NOMO-1 (cell line): ENCODE measurements around the gene TBC1D24.
"Not testable (repeated sequence)": the region's sequence is repeated elsewhere in the genome, so short reads cannot be mapped to it uniquely, and the experiment has no call there.

ENCODE experiments used
- DNase-seq, 2 experiments: peaks; one replicate each; lab custom pipeline; 2025; ENCODE audit not compliant: unreplicated experiment in 2 of 2; lab: John Stamatoyannopoulos, UW

The TBC1D24 gene

DNA sequence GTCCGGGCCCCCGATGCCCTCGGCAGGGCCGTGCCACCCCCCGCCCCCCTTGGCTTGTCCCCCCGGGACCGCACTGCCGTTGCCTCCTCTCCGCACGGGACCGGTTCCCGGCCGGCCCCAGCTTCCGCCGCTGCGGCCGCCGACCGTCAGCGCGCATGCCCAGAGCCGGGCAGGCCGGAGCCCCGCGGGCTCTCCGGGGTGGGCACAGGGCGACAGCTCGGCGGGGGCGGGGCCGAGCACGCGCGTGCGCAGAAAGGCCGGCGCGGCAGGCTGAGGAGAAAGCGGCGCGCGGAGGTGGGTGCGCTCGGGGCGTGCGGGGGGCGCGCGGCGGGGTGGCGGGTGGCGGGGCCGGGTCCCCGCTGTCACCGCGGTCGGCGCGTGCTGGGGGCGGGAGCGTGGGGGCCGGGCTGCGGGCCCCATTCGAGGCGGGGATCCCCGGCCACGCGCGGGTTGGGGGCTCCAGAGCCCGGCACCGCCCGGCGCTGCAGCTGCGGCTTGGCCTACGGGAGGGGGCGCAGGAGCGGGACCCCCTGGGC lies at the start of gene TBC1D24:
Gene TBC1D24, plus strand, starts transcription at position 251 of the 536 bp plus-strand sequence. CDS start 21,022 bp downstream, outside the sequence.
- DNase-seq = peak; percentile 73 to 78

DNA sequence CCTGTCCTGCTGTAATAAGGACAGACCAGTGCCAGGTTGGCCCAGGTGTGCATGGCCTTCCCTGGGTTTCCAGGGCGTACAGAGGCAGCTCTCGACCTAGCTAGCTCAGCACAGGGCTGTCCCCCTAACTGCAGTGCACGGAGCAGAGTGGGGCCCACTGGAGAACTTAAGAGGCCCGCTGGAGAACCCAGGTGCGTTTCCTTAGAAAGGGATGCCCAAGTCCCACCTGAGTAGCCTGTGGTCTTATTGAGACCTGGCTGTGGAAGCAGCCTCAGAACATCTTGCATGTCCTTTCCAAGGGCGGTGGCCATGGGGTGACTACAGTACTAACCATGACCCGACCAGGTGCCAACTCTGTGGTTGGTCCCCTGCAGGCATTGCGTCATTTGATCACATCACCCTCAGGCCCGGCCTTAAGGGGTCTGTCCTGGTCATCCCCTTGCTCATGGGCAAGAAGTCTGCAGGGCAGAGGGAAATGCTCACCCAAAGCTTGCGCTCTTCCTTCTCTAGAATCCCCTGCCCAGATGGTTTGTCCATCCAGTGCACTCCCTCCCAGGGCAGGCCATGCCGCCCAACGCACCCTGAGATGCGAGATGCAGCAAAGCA lies 49.0 kb upstream of the TBC1D24 start:
- no peak for DNase-seq

DNA sequence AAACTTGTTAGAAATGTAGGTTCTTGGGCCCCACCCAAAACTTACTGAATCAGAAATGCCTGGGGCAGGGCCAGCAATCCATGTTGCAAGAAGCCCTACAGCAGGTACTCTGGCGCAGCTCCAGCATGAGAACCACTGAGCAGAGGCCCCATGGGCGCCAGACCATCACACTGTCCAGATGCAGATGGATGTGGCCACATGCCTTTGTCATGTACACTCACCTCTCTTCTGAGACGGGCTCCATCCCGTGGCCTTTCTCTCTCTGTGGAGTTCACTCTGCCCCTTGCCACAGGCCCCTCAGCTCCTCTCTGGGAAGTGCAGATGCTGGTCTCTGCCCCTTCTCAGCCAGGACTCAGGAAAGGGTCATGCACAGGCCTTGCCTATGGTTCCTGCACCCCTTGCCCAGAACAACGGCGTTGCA lies 48.0 kb upstream of the TBC1D24 start:
- no peak for DNase-seq

DNA sequence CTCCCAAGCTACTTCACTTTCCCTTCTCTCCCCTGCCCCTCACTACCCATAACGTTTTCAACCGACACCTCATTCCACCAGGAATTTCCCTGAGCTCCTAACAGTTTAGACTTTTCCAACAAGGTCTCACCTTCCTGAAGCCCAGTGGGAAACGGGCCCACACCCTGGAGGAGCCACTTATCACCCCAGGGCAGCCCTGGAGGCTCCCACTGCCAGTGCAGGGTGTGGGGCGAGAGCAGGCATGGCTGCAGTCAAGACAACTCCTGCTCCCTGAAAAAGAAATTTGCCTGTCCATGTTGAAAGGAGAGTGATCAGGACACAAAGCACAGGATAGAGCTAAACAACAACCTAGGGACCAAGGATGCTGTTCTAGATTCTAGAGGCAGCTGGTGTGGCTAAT lies 47.4 kb upstream of the TBC1D24 start:
- DNase-seq = no peak

DNA sequence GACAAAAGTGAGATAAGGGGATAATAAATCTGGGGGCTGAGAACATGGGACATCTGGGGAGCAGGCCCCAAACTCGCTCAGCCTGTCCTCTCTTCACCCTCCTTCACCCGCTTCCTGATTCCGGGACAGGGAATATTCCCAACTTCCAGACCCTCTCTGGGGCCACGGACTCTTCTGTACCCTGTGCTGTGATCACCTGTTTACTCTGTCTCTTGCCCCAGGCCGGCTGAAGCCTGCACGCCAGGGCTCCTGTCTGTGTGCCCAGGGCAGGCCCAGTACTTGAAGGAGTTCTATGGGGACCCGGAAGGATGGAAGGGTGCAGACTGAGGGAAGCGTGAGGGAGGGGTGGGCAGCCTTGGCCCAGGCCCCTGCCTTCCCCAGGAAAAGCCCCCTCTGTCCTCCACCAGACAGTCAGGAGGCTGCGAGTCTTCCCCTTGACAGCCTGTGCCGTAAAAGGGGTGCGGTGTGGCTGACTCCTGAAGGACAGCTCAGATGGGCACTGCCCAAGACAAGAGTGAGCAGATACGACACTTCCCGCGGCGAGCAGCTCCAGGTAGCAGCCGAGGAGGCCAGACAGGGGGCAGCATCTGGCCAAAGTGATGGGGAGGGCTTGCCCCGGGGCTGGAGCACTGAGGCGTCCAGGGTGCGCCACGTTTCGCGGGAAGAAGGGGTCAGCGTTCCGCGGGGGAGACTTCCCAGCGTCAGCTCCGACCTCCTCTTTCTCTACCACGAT lies 46.7 kb upstream of the TBC1D24 start:
- DNase-seq = peak; percentile 16 to 37

DNA sequence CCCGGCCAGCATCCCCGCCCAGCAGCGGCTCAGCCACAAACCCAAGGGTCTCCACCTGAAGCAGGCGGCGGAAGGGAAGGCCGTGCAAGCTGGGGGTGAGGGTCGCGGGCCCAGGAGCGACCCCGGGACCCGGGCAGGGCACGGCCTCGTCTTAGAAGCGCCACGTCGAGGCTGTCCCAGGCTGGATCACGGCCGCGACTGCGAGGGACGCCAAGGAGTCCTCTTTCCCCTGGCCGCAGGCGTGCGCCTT lies 46.2 kb upstream of the TBC1D24 start:
- no peak for DNase-seq

DNA sequence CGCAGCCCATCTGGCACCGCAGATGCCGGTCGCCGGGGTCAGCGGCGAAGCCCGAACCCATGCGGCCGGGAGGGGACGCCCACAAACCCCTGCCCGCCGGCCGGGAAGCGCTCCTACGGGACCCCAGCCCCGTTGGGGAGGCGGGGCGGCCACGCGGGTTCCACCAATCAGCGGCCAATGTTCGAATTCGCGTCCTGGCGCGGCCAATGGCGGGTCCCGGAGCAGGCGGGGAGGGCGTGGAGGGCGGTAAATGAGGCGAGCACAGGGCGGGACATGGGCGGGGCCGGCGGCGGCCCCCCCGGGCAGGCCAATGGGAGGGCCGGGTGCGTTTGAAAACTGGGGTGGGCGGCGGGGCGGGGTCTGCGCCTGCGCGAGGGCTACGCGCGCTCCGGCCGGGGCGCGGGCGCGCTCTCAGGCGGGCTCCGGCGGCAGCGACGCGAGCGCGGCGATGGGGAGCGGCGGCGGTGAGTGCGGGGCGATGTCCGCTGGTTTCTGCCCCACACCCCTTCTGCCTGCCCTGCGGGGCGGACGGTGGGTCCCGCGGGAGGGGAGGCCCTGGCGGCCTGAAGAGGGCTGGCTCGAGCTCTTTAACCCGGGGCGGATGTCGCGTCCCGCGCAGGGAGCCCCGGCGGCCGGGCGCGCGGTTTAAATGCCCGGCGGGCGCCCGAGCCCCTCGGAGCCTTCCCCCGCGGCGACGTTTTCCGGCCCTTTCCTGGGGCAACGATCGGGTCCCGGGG lies 45.7 kb upstream of the TBC1D24 start, which contains the start of gene CCNF:
Gene CCNF, plus strand, starts transcription at position 414 of the 737 bp plus-strand sequence. Its CDS starts 35 bp downstream, at position 449.
- peak; percentile 89 to 96 for DNase-seq

DNA sequence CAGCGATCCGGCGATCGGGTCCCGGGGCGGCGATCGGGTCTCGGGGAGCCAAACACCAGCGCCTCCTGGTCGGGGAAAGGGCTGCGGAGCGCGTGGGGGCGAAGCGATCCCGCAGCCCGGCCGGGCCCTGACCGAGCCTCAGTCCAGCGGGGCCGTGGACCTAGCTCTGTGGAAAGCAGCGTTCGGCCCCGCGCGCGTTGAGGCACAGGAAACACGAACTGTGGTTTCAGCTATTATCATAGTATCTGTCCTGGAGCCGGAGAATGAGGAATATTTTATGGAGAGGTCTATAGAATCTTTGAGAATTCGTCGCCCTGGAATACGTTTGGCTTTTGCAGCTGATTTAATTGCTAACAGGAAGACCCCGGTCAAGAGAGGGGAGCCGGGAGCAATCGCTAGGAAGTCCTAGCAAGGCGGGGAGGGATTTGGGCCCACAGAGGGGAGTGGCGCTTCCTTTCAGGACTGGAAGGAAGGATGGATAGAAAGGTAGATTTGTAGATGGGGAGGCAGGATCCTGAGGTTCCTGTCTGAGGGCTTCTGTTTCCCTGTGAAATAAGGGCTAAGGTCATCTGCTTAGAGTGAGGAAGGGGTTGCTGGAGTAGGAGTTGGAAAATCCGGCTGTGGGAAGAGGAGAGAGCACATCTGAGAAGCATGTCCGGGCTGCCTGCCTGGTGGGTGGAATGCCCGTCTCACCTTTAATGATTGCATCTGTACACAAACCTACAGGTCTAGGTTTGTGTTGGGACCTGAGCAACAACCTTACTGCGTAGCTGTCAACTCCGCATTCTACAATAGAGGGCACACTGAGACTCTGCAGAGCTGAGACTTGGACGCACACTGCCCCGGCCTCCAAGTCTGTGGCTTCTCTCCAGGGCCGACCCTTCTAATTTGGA lies 44.9 kb upstream of the TBC1D24 start:
- DNase-seq = peak; percentile 4 to 60

DNA sequence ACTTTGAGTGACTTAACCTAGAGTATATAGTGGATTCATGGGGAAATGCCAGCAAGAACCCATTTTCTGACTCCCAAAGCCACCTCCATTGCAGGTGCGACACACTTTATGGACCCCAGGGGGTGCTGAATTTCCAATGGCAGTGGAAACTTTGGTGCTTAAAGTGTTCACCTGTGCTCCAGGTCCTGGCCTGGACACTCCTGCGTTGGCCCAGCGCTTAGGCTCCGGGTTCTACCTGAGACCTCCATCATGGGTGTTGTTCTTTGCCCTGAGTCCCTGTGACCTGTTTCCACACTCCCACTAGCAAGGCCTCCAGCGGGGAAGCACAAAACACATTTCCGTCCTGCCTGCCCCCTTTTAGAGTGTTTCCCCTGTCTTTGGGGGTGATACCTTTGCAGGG lies 42.6 kb upstream of the TBC1D24 start:
- no peak for DNase-seq

DNA sequence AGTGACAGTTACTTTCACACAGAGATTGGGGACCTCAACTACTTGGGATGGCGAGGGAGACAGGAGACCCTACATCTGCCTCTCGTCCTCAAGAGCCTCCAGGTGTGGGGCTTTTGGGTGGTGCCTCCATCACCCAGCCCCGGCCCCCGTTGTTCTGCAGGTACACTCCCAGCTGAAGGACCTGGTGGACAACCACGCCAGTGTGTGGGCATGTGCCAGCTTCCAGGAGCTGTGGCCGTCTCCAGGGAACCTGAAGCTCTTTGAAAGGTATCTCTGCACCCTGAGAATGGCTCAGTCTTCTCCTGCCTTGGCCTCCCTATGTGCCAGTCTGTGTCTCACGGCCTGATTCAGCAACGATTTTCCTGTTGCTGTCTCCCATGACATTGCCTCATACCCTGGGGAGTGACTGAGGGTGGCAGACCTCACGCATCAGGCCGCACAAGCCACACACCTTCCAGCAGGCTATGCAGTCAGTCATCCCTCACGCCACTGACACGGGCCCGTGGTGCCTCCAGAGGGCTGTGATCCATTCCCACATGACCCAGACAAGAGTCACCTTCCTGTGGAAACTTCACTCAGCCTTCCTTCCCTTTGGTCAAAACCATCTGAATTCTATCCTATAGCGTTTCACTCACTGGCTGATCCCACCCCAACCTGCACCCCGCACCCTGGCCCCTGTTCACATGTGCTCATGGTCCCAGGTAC lies 42.0 kb upstream of the TBC1D24 start:
- no peak for DNase-seq

DNA sequence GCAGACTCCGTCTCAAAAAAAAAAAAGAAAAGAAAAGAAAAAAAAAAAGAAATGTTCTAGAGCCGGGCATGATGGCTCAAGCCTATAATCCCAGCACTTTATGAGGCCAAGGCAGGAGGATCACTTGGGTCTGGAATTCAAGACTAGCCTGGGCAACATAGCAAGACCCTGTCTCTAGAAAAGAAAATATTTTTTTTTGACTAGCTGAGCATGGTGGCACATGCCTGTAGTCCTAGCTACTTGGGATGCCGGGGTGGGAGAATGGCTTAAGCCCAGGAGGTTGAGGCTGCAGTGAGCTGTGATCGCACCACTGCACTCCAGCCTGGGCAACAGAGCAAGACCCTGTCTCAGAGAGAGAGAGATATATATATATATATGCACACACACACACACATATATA lies 39.7 kb upstream of the TBC1D24 start:
- not testable (repeated sequence) for DNase-seq

DNA sequence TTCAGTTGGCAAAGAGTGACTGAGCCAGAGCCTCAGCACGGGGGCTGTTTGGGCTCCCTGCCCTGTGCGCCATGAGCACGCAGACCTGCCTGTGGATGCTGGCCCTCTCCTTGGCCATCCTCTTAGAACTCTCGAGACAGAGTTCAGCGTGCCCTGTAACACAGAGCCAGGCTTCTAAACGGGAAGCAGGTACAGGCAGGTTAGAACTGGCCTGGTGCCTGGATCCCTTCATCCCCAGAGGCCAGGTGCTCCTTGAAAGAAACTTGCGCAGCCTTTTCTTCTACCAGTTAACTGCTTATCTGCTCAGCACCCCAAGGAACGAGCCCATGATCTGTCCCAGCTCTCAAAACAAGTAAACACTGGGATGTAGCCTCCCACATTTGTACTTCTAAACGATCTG lies 38.8 kb upstream of the TBC1D24 start:
- no peak for DNase-seq

DNA sequence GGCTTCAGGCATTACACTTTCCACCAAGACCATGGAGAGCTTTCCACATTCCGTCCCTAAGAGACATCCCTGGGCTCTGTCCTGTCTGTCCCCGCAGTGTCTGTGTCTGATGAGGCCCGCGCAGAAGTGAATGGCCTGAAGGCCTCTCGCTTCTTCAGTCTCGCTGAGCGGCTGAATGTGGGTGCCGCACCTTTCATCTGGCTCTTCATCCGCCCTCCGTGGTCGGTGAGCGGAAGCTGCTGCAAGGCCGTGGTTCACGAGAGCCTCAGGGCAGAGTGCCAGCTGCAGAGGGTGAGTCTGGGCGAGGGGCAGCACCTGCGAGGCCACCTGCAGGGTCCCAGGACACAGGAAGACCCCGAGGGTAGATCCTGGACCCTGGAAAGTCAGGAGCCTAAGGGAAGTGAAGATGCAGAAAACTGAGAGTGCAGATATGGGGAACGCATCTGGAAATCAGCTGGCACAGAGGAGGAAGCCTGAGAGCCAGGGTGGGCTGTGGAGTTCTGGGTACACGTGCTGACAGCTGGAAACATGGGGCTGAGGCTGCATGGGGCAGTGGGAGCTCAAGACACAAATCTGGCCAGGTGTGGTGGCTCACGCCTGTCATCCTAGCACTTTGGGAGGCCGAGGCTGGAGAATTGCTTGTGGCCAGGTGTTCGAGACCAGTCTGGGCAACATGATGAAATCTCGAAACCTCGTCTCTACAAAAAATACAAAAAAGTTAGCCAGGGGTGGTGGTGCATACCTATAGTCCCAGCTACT lies 37.7 kb upstream of the TBC1D24 start:
- no peak for DNase-seq

DNA sequence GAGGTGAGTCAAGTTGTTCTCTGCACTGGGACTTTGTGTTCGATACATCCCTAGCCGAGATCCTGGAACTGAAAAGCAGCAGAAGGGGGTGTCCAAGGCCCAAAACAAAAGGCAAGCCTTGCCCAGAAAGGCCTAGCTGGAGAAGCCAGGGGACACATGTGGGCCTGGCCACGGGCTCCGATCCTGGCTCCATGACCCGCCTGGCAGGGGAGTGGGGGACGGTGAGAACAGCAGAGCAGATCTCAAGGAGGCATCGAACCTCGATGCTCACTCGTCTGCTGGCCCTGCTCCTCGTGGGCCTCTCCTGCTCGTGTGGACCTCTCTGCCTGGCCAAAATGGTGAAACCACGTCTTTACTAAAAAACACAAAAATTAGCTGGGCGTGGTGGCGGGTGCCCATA lies 36.8 kb upstream of the TBC1D24 start:
- no peak for DNase-seq

DNA sequence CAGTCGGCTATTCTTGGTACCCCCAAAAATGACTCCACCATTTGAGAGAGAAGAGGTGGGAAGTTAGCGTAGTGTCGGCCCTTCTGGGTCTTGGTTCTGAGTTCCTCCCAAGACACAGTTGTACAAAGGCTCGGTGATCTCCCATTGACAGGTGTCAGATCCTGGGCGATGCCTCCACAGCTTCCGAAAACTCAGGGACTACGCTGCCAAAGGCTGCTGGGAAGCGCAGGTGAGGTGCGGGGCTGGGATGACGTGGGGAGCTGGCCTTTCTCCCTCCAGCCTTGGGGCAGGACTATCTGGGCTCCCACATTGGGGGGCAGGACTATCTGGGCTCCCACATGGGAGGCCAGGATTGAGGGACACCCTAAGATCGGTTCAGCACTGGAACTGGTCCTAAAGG lies 35.3 kb upstream of the TBC1D24 start:
- DNase-seq = no peak

DNA sequence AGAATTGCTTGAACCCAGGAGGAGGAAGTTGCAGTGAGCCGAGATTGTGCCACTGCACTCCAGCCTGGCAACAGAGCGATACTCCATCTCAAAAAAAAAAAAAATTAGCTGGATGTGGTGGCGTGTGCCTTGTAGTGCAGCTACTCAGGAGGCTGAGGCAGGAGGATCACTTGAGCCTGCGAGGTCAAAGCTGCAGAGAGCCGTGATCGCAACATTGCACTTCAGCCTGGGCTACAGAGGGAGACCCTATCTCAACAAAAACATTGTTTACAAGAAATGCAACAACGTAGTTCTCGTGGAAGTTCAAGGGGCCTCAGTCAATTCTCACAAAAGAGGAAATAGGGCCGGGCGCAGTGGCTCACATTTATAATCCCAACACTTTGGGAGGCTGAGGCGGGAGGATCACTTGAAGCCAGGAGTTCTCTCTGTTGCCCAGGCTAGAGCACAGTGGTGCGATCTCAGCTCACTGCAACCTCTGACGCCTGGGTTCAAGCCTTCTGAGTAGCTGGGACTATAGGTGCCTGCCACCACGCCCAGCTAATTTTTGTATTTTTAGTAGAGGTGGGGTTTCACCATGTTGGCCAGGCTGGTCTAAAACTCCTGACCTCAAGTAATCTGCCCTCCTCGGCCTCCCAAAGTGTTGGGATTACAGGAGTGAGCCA lies 33.7 kb upstream of the TBC1D24 start:
- not testable (repeated sequence) for DNase-seq

DNA sequence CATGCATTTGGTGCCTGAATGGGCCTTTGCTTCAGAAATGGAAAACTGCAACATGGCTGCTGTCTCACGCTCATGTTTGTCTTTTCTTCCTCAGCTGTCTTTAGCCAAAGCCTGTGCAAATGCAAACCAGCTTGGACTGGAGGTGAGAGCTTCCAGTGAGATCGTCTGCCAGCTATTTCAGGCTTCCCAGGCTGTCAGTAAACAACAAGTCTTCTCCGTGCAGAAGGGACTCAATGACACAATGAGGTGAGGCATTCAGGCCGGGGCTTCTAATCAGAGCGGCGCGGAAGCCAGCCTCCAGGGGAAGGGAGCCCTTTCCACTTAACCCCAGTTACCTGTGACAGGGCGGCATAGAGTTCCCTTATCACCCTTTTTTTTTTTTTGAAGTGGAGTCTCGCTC lies 31.4 kb upstream of the TBC1D24 start:
- no peak for DNase-seq

DNA sequence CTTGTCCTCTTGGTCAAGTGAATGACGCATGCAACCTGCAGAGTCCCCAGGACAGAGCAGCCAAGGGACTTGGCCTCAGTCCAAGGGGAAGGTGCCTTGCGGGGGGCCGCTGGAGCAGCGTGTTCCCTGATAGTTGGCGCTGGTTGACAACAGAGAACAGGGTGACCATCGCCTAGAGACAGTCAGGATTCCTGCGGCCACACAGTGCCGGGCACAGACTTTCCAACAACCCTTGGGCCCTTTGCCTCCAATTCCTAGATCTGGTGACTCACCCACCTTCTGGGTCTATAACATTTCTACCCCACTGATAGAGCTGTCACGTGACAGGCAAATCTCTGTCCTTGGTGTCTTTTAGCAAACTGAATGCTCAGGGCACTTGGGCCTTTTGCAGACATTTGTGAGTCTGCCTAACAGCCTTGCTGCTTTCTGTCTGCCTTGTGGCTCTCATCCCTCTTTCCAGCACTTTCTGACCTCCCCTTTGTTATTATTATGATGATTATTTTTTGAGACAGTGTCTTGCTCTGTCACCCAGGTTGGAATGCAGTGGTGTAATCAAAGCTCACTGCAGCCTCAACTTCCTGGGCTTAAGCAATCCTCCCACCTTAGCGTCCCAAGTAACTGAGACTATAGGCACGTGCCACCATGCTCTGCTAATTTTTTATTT lies 26.9 kb upstream of the TBC1D24 start:
- no peak for DNase-seq
